ENCODE results near the gene TMEM131L. TPM values are rescaled to one million over a fixed set of nuclear protein-coding genes. Genes with fewer than 3 reads are reported as not detected.

TMEM131L gene
- total and polyA plus RNA-seq, 2 donors (not counting 3 experiments of a cell fraction or from before 2014, with no cell fraction given), result 7.7 to 21.2 TPM

DNA sequence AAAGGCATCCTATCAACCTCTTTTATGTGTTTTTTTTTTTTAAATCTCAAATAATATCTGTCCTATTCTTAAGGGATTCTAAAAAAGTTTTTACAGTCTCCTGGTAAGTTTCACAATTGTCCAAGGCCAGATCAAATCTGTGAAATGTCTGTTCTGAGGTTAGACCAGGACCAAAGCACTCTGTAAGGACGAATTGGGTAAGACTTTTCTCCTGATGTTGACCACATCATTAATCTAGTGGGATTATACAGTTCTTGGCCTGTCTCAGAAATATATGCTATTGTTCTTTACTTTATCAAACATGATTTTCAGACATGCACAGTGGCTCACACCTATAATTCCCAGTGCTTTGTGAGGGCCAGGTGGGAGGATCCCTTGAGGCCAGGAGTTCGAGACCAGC, 45.8 kb upstream of the TMEM131L start:
- Histone ChIP-seq H3K4me2 (ENCODE audit: insufficient read depth, low read length) (no peak overlapping the region), H3K9ac (replicated peaks; ENCODE audit: extremely low read depth, insufficient read depth, low read length) (no peak overlapping the region), H3K27ac (ENCODE audit: insufficient read depth, low read depth, low read length) (no peak overlapping the region), H2AFZ (ENCODE audit: low read depth, low read length) (no peak overlapping the region), H3K9me1 (replicated peaks; ENCODE audit: control insufficient read depth, extremely low read depth, insufficient read depth, low read length) (no peaks in the 10 kb centered on the region), H3K4me3 (replicated peaks in 1 of 3; ENCODE audit: insufficient read depth in 1 of 3, low read depth in 1 of 3, low read length in 3 of 3) (no peak overlapping the region), H3K79me2 (ENCODE audit: control insufficient read depth, insufficient read depth, low read length) (no peaks in the 10 kb centered on the region), H3K9me3 (replicated peaks; ENCODE audit: control insufficient read depth, insufficient read depth, low read length) (no peaks in the 10 kb centered on the region), H3K4me1 (ENCODE audit: control insufficient read depth, extremely low read depth, insufficient read depth, low read length) (no peaks in the 10 kb centered on the region), H4K20me1 (replicated peaks; ENCODE audit: control insufficient read depth, extremely low read depth, insufficient read depth, low read length) (no peaks in the 10 kb centered on the region), H3K27me3 (ENCODE audit: control insufficient read depth in 2 of 2, insufficient read depth in 2 of 2, low read length in 2 of 2) (no peaks in the 10 kb centered on the region), H3K36me3 (ENCODE audit: control insufficient read depth in 2 of 2, extremely low read depth in 1 of 2, insufficient read depth in 2 of 2, low read length in 2 of 2) (no peaks in the 10 kb centered on the region)
- DNase-seq (ENCODE audit: low read depth, low spot score) (no peak), FAIRE-seq (no peak)
- dilution Hi-C loops (cut with MboI; ENCODE audit: extremely low pct_ligation_motif_present, low sequenced_read_pairs) (no loop called here), intact Hi-C loops (cut with micrococcal nuclease) (no loop called here)
- CTCF ChIA-PET, result interaction anchor here (1.6 kb wide), 1 partner anchor 154 kb away, joined by 4 read pairs; no protein-coding TSS in a partner anchor
- POLR2A ChIA-PET, result no interaction called here
- TF ChIP-seq MYC (IDR thresholded peaks at IDR 0.05; ENCODE audit: low read depth, low read length) (no peak), MAX (IDR thresholded peaks at IDR 0.05; ENCODE audit: insufficient read depth, insufficient read length) (no peak), FOS (IDR thresholded peaks at IDR 0.05; ENCODE audit: borderline replicate concordance, insufficient read depth, low read length) (no peak), POLR2A (IDR thresholded peaks at IDR 0.05; ENCODE audit: low read depth, low read length) (no peak), EZH2 (IDR thresholded peaks at IDR 0.05; ENCODE audit: borderline replicate concordance, low read depth, low read length, severe bottlenecking) (no peak), JUN (IDR thresholded peaks at IDR 0.05; ENCODE audit: borderline replicate concordance, insufficient read depth, insufficient read length, low read depth) (no peak), GATA2 (IDR thresholded peaks at IDR 0.05; ENCODE audit: insufficient read depth, insufficient read length, low read depth, low read length) (no peak), POLR2AphosphoS5 (IDR thresholded peaks at IDR 0.05; ENCODE audit: insufficient read depth, low read depth, low read length) (no peak)
- TF ChIP-seq, protein P1, sequence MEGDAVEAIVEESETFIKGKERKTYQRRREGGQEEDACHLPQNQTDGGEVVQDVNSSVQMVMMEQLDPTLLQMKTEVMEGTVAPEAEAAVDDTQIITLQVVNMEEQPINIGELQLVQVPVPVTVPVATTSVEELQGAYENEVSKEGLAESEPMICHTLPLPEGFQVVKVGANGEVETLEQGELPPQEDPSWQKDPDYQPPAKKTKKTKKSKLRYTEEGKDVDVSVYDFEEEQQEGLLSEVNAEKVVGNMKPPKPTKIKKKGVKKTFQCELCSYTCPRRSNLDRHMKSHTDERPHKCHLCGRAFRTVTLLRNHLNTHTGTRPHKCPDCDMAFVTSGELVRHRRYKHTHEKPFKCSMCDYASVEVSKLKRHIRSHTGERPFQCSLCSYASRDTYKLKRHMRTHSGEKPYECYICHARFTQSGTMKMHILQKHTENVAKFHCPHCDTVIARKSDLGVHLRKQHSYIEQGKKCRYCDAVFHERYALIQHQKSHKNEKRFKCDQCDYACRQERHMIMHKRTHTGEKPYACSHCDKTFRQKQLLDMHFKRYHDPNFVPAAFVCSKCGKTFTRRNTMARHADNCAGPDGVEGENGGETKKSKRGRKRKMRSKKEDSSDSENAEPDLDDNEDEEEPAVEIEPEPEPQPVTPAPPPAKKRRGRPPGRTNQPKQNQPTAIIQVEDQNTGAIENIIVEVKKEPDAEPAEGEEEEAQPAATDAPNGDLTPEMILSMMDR (IDR thresholded peaks at IDR 0.05; ENCODE audit: extremely low read depth in 1 of 2, insufficient read depth in 1 of 2, low read depth in 1 of 2, low read length in 2 of 2), result no peak
- BruUV-seq (replicated peaks), result no TSS peak

All from endothelial cell of umbilical vein (primary cell).